NCI-H146 treated with DMSO at 0.1 percent for 48 hours (cell line): Measurements from ENCODE around the gene DOC2A.

Experiments
- DNase-seq: peaks from one replicate; lab custom pipeline; 2025; ENCODE audit not compliant: unreplicated experiment; lab: John Stamatoyannopoulos, UW

The DOC2A gene

DNA sequence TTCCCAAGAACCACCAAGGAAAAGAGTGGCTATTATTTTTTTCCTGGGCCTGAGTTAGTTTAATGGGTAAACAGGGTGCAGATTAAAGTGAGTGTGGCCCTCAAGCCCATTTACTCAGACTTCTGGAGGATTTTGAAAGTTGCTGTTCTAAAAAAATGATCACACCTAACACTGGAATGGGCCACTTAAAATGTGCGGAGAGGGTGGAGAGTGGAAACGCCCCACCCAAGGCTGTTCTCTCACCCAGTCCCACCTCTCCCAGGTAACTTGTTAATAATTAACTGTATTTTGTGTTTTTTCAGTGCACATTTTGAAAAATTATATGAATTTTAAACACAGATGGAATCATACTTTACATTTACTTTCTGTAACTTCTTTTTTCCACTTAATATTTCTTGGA, 20.8 kb downstream of the DOC2A start:
- DNase-seq = no peak

DNA sequence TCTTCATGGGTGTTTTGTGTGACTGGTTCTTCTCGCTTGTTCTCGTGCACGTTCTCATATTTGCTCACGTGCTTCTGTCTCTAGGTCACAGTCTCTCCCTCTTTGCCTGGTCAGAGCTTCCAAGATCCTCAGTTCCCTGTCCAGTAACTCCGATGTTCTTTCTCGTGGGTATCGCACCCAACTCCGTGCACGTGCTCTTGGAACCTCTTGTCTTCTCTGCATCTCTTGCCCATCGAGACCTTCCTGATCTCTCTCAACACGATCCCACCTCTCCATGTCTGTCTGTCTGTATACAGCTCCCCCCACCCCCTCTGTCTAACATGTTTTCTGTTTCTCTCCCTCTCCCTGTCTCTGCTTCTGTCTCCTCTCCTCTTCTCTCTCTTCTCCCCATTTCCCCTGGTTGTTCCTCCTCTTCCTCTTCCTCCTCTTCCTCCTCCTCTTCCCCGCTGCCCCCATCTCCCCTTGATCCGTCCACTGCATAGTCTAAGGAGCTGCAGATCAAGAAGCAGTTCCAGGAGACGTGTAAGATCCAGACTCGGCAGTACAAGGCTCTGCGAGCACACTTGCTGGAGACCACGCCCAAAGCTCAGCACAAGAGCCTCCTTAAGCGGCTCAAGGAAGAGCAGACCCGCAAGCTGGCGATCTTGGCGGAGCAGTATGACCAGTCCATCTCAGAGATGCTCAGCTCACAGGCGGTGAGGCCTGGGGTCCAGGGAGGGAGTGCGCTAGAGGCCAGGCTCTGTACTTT, 21.5 kb downstream of the DOC2A start:
- DNase-seq = no peak

DNA sequence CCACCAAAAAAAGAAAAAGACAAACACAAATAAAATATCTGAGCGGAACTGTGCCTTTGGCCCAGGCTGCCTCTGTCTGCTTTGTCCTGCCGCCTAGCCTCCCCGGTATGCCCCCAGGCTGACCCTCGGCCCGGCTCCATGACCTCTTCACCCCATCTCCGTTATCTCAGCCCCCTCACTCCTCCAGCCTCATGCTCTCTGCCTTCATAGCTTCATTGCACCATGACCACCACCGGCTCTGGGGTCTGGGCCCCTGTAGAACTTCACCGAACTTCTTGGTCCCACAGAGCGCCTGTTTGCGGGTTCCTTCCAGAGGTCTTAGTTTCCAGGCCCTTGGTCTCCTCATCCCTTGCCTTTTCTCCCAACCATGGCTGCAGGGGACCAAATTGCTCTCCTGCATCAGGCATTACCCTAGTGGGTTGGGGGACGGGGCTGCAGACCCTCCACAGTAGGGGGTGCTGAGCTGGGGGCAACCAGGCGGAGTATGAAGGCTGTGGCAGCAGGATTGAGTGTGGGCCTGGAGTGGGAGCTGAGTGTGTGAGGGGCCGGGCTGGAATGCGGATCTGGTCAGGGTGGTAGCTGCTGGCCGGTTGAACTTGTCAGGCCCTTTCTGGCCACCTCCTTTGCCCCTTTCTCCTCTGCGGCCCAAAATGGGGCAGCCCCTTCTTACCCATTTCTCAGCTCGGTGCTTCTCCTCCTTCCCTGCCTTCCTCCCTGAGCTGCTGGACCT, 22.3 kb downstream of the DOC2A start:
- no peak for DNase-seq

DNA sequence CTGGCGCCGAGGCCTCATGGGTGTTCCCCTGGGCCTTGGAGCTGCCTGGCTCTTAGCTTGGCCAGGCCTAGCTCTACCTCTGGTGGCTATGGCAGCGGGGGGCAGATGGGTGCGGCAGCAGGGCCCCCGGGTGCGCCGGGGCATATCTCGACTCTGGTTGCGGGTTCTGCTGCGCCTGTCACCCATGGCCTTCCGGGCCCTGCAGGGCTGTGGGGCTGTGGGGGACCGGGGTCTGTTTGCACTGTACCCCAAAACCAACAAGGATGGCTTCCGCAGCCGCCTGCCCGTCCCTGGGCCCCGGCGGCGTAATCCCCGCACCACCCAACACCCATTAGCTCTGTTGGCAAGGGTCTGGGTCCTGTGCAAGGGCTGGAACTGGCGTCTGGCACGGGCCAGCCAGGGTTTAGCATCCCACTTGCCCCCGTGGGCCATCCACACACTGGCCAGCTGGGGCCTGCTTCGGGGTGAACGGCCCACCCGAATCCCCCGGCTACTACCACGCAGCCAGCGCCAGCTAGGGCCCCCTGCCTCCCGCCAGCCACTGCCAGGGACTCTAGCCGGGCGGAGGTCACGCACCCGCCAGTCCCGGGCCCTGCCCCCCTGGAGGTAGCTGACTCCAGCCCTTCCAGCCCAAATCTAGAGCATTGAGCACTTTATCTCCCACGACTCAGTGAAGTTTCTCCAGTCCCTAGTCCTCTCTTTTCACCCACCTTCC, 23.3 kb downstream of the DOC2A start:
- DNase-seq = no peak

DNA sequence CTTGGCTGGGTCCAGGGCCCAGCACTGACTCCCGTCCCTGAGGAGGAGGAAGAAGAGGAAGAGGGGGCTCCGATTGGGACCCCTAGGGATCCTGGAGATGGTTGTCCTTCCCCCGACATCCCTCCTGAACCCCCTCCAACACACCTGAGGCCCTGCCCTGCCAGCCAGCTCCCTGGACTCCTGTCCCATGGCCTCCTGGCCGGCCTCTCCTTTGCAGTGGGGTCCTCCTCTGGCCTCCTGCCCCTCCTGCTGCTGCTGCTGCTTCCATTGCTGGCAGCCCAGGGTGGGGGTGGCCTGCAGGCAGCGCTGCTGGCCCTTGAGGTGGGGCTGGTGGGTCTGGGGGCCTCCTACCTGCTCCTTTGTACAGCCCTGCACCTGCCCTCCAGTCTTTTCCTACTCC, 23.9 kb downstream of the DOC2A start:
- DNase-seq = no peak

DNA sequence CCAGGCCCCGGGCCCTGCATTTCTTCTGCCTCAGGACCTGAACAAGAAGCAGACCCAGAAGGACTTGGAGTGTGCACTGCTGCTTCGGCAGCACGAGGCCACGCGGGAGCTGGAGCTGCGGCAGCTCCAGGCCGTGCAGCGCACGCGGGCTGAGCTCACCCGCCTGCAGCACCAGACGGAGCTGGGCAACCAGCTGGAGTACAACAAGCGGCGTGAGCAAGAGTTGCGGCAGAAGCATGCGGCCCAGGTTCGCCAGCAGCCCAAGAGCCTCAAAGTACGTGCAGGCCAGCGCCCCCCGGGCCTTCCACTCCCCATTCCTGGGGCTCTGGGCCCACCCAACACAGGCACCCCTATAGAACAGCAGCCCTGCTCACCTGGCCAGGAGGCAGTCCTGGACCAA, 24.6 kb downstream of the DOC2A start:
- DNase-seq = no peak

DNA sequence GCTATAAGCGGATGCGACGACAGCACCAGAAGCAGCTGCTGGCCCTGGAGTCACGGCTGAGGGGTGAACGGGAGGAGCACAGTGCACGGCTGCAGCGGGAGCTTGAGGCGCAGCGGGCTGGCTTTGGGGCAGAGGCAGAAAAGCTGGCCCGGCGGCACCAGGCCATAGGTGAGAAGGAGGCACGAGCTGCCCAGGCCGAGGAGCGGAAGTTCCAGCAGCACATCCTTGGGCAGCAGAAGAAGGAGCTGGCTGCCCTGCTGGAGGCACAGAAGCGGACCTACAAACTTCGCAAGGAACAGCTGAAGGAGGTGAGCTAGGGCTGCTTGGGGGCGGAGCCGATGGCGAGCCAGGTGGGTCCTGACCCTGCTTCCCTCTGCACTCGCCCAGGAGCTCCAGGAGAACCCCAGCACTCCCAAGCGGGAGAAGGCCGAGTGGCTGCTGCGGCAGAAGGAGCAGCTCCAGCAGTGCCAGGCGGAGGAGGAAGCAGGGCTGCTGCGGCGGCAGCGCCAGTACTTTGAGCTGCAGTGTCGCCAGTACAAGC, 25.5 kb downstream of the DOC2A start:
- no peak for DNase-seq

DNA sequence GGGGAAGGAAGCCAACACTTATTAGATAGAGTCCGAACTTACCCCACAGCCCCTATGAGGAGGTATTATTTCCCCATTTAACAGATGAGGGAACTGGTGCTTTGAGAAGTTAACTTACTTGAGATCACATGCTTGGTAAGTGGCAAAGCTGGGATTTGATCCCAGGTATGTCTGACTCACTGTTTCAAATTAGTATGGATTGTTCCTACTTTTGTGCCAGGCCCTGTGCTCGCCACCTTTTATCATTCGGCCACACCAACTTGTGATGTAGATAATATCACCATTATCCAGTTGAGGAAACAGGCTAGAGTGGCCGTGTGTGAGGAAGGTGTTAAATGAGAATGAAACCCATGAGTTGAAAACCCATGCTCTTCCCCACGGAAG, 26.1 kb downstream of the DOC2A start:
- no peak for DNase-seq

DNA sequence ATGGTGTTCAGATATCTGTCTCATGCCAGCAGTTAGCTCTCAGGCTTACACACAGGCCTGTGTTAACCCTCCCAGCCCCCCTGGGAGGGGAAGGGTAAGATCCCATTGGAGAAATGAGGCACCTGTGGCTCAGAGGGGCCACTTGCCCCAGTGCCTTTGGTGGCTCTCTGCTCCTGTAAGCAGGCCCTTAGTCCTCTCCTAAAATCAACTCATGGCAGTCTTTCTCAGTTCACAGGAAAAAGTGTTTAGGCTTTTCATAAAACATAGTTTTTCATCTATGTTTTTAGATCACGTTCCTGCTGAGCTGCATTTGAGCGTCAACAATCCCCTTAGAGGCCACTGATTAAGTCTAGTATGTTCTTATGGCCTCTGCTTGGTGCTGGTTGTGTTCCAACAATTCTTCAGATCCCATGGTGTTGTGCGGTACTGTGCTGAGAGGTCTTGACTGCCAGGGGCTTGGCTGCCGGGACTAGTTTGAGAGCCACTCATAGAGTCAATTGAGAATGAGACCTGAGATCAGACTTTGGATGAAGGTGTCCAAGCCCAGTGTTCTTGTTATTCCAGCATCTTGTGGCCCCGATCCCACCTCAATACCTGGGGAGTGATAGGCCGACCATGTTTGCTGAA, 26.6 kb downstream of the DOC2A start:
- DNase-seq = no peak

DNA sequence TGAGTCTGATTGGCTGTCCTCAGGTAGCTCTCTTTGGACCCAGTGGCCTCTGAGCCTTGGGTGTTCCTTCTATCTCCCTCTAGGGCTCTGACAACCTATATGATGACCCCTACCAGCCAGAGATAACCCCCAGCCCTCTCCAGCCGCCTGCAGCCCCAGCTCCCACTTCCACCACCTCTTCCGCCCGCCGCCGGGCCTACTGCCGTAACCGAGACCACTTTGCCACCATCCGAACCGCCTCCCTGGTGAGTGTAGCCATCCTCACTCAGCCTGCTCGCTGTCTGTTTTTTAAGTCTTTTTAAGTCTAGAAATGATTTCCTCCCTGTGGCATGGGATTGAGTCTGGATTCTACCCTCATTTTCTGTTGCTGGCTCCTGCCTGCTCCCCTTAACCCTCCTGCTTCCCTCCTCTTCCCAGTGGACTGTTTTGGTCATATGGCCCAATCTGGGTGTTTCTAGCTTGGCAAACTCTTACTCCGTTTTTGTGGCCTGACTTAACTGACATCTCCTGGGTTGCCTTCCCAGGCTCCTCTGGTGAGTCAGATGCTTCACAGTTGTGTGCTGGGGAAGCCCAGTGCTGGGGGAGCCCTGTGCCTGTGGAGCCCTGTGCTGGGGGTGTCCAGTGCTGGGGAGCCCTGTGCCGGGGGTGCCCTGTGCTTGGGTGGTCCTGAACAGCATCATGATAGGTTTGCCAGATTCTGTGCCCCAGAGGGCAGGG, 27.2 kb downstream of the DOC2A start:
- DNase-seq = no peak

DNA sequence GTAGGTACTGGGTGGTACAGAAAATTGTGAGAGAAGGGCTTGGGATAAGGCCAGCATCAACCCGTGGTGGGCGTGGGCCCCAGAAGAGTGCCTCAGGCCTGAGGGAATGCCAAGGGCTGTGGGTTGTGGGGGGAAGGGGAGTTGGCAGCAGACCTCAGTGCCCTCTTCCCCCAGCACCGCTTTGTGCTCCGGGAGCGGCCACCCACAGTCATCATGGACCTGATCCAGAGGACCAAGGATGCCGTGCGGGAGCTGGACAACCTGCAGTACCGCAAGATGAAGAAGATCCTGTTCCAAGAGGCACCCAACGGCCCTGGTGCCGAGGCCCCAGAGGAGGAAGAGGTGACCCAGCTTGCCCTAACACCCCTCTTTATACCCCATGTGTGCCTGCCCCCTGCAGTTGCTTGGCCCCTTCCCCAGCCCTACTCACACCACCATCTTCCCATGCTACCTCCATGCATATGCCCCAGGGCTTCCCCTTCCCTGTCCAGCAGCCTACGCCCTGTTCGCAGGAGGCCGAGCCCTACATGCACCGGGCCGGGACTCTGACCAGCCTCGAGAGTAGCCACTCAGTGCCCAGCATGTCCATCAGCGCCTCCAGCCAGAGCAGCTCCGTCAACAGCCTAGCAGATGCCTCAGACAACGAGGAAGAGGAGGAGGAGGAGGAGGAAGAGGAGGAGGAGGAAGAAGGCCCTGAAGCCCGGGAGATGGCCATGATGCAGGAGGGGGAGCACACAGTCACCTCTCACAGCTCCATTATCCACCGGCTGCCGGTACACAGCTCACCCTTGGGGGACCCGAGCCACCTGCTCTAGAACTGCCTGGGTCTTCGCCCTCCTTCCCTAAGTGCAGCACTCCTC, 28.0 kb downstream of the DOC2A start:
- no peak for DNase-seq

DNA sequence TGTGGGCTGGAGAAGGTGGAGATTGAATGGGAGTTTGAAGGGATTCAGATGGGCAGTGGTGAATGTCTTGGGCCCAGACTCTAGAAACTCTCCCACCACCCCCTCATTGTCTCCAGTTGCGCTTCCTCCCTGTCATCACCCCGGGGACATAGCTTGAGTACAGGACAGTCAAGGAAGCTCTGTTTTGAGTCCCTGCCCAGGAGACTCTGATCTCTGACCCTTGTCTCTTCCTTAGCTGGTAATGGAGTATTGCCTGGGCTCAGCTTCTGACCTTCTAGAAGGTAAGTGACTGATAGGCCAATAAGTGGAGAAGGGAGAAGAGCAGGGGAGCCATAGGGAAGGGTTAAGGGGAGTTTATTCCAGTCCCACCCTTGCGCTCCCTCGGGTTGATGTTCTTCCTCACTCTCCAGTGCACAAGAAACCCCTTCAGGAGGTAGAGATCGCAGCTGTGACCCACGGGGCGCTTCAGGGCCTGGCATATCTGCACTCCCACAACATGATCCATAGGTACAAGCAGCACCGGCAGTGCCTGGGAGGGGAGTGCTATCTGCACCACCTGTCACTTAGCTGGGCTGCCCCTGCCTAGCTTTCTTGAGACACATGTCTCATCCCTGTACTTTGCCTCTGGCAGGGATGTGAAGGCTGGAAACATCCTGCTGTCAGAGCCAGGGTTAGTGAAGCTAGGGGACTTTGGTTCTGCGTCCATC, 32.1 kb downstream of the DOC2A start:
- DNase-seq = no peak

DNA sequence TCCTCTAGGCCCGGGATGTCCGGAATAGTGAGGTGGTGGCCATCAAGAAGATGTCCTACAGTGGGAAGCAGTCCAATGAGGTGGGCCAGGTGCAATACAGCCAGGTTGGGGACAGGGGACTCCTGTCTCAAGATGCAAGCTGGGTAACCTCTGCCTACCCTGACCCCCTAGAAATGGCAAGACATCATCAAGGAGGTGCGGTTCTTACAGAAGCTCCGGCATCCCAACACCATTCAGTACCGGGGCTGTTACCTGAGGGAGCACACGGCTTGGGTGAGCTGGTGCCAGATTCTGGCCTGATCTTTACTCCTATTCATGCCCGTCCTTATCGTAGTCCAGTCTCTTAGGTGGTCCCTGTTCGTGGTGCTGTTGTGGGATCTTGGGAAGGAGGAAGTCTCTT, 32.7 kb downstream of the DOC2A start:
- DNase-seq = no peak

DNA sequence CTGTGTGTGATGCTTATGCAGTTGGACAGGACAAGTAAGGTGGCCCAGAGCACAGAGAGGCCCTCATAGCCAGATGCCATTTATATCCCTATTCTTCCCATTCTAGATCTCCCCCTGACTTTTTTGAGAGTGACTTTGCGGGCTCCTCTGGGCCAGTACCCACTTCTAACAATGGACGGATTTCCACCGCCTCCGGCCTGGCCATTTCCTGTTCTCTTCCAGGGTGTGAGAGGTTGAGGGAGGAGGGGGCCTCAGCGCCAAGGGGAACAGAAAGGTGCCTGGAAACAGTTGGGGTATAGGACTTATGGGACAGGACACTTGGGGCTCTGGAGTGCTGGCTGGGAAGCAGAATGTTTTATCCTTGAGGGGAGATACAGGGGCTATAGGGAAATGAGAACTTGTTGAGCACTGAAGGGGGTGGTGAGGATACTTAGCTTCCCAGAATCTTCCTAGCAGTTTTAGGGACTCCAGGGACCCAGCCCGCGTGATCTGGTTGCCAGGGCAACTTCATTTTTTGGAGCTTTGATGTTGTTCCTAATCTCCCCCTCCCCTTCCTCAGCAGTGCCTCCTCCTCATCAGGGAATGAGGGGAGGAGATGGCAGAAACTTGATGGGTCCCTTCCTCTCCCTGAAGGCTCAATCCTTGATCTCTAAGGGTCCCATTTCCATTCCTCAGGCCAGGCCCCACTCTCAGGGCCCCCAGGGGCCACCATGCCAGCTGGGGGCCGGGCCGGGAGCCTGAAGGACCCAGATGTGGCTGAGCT, 33.6 kb downstream of the DOC2A start:
- no peak for DNase-seq

DNA sequence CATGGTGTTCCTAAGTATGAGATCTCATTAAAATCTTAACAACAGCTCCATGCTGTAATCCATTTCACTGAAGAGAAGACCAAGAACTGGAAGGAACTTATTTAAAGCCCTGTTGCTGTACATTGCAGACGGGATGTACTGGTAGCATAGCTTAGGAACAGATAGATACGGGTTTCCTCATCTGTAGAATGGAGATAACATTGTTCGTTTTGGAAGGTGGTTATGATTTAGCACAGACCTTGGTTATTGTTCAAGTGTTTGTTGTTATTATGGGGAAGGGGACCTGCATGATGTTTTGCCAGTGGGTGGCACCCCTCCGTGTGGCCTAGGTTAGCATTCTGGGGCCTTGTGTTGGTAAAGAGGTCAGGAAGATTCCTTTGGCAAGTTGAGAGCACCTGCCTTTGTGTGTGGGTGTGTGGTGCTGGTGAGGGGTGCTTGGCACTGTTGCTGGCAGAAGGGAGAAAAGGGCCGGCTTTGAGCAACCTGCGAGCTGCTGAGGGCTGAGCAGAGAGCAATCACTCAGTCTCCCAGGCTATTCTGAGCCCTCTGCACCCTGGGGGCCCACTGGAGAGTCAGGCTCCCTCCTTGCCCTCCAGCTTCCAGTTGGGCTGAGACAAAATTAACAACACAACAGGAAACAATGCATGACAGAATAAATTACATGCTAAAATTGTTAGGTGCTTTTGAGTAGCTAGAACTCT, 34.9 kb downstream of the DOC2A start:
- no peak for DNase-seq

DNA sequence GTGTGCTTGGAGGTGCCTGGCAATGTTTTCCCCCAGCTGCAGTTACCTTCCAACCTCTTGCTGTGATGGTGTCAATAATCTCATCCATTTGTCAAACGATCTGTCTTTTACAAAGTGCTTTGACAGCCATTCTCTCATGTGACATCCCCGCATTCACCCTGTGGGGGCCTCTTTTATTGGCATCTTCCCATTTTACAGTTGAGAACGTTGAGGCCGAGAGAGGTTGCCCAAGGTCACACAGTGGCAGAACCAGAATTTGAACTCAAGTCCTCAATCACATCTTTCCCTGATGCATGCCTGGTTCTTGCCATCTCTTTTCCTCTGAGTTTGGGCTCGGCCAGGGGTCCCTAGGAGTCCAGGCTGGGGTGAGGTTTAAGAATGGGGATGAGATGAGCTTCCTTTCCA, 35.7 kb downstream of the DOC2A start:
- no peak for DNase-seq

DNA sequence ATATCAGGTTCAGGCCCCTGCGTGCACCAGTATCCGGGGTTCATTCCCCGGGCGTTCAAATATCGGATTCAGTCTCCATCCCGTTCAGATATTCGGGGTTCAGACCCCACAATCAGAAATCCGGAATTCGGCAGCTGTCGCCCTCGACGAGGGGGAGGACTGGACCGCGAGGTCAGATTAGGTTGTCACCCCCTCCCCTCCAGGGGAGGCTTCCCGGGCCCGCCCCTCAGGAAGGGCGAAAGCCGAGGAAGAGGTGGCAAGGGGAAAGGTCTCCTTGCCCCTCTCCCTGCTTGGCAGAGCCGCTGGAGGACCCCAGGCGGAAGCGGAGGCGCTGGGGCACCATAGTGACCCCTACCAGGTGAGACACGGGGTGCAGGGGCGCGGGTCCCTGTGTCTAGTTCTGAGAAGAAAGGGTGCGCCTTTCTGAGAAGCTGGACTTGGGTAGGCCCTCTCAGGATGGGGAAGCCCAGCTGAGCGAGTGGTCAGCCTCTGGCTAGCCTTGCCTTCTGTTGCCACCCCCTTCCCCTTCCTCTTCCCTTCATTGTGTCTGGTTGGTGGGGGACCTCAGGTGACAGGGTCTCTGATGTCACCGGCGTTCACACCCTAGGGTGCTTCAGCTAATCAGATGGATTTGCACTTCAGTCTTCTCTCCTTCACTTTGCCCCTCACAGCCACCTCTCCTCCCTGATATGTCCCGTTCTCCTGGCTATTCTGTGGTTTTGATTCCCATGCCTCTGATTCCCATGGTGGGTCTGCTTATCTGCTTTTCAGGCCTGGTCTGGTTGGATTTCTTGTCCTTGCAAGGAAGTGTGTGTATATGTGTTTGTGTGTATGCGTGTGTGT, 36.3 kb downstream of the DOC2A start:
- no peak for DNase-seq
